ENCODE results near the gene SMYD3. TPM values are rescaled to one million over a fixed set of nuclear protein-coding genes. Genes with fewer than 3 reads are reported as not detected.

SMYD3 gene
- total RNA-seq, 4 donors from 2014 or later = 33.7 to 105 (median 51.4) TPM

GRCh38 chr1:245760301-245760700, 746.8 kb downstream of the SMYD3 start:
- no peak for DNase-seq
- H3K4me1 ChIP-seq = no peaks in the 10 kb centered on the region

GRCh38 chr1:245754463-245754961, 752.6 kb downstream of the SMYD3 start:
- TF ChIP-seq CTCF (IDR thresholded peaks at IDR 0.05) = no peak
- TF ChIP-seq POLR2A (IDR thresholded peaks at IDR 0.05) = no peak
- Histone ChIP-seq H3K9me3 (no peaks in the 10 kb centered on the region), H3K36me3 (no peaks in the 10 kb centered on the region), H3K27me3 (no peaks in the 10 kb centered on the region), H3K4me1 (no peaks in the 10 kb centered on the region), H3K4me3 (replicated peaks in 1 of 3) (no peak overlapping the region), H3K27ac (no peak overlapping the region)
- no peak for DNase-seq
- WGBS, 2 donors = 95 to 98% methylated on average over 3 of the region's 3 CpGs
- intact Hi-C loops (cut with DNase I) = no loop called here

More at GRCh38 chr1:245760301-245760700, 746.8 kb downstream of the SMYD3 start:
- H3K27me3 ChIP-seq = no peaks in the 10 kb centered on the region
- H3K36me3 ChIP-seq = no peaks in the 10 kb centered on the region
- no peak overlapping the region for H3K4me3 ChIP-seq (replicated peaks in 1 of 3)
- intact Hi-C loops (cut with DNase I) = no loop called here
- H3K9me3 ChIP-seq = no peaks in the 10 kb centered on the region
- H3K27ac ChIP-seq = no peak overlapping the region
- 93 to 97% methylated on average over 4 of the region's 4 CpGs for WGBS, 2 donors
- no peak for TF ChIP-seq CTCF (IDR thresholded peaks at IDR 0.05)
- TF ChIP-seq POLR2A (IDR thresholded peaks at IDR 0.05) = no peak

GRCh38 chr1:245753807-245754206, 753.3 kb downstream of the SMYD3 start:
- Histone ChIP-seq H3K9me3 (no peaks in the 10 kb centered on the region), H3K4me1 (no peaks in the 10 kb centered on the region), H3K27ac (no peak overlapping the region), H3K4me3 (replicated peaks in 1 of 3) (no peak overlapping the region), H3K36me3 (no peaks in the 10 kb centered on the region), H3K27me3 (no peaks in the 10 kb centered on the region)
- intact Hi-C loops (cut with DNase I) = no loop called here
- TF ChIP-seq CTCF (IDR thresholded peaks at IDR 0.05) (no peak), POLR2A (IDR thresholded peaks at IDR 0.05) (no peak)
- no peak for DNase-seq
- 93 to 99% methylated on average over 2 of the region's 2 CpGs for WGBS, 2 donors

- no peak overlapping the region for H3K4me3 ChIP-seq (replicated peaks in 1 of 3)
- H3K9me3 ChIP-seq = no peaks in the 10 kb centered on the region
- H3K27ac ChIP-seq = no peak overlapping the region
- intact Hi-C loops (cut with DNase I) = no loop called here
- H3K4me1 ChIP-seq = no peaks in the 10 kb centered on the region
- no peaks in the 10 kb centered on the region for H3K36me3 ChIP-seq
- WGBS, 2 donors = 83 to 94% methylated on average over 3 of the region's 3 CpGs
- no peaks in the 10 kb centered on the region for H3K27me3 ChIP-seq
- TF ChIP-seq CTCF (IDR thresholded peaks at IDR 0.05) (no peak), POLR2A (IDR thresholded peaks at IDR 0.05) (no peak)
- no peak for DNase-seq
Measured at GRCh38 chr1:245752561-245752960, 754.5 kb downstream of the SMYD3 start.

GRCh38 chr1:245751726-245752470, 755.2 kb downstream of the SMYD3 start:
- H3K4me3 ChIP-seq (replicated peaks in 1 of 3) = no peak overlapping the region
- intact Hi-C loops (cut with DNase I) = no loop called here
- H3K36me3 ChIP-seq = no peaks in the 10 kb centered on the region
- no peaks in the 10 kb centered on the region for H3K9me3 ChIP-seq
- H3K27me3 ChIP-seq = no peaks in the 10 kb centered on the region
- WGBS, 2 donors = 85 to 88% methylated on average over 12 of the region's 12 CpGs
- no peaks in the 10 kb centered on the region for H3K4me1 ChIP-seq
- no peak for TF ChIP-seq CTCF (IDR thresholded peaks at IDR 0.05)
- TF ChIP-seq POLR2A (IDR thresholded peaks at IDR 0.05) = no peak
- no peak overlapping the region for H3K27ac ChIP-seq
- no peak for DNase-seq
